ENCODE data around the gene GPC6.

The GPC6 gene

GRCh38 chr13:94268661-94269060, 1042.1 kb downstream of the GPC6 start:
- no peaks in the 10 kb centered on the region for H3K27me3 ChIP-seq (ENCODE audit: control insufficient read depth in 1 of 2, insufficient read depth in 2 of 2, low read length in 2 of 2)
- no peak overlapping the region for H3K9ac ChIP-seq (ENCODE audit: low read length in 2 of 2)
- H3K36me3 ChIP-seq (ENCODE audit: control insufficient read depth in 2 of 2, insufficient read depth in 2 of 2, low read length in 2 of 2) = no peaks in the 10 kb centered on the region
- no peak overlapping the region for H3K27ac ChIP-seq (ENCODE audit: low read length)
- H3K4me1 ChIP-seq (ENCODE audit: control insufficient read depth, insufficient read depth, low read length) = no peaks in the 10 kb centered on the region
- H3K9me3 ChIP-seq (ENCODE audit: control insufficient read depth in 2 of 2, low read length in 2 of 2) = no peaks in the 10 kb centered on the region
- no peak overlapping the region for H3K4me3 ChIP-seq (ENCODE audit: low read length in 2 of 2)

DNA sequence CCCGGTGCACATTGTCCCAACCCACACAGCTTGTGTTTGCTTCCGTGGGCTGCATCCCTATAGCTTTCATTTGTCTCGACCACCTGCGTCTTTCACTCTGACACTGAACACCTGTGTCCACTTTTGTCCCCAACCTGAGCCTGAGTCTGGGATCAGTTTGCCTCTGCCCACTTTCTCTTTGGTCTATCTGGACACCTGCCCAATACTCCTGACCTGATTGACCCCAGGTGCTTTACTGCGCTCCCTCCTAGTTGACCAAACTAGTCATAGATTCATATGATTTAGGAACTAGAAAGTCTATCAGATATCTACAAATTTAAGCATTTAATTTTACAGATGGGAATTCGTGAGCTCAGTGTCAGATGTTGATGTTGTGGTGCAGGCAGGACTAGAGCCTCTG, 1043.0 kb downstream of the GPC6 start:
- H3K4me1 ChIP-seq (ENCODE audit: control insufficient read depth, insufficient read depth, low read length) = no peaks in the 10 kb centered on the region
- H3K36me3 ChIP-seq (ENCODE audit: control insufficient read depth in 2 of 2, insufficient read depth in 2 of 2, low read length in 2 of 2) = no peaks in the 10 kb centered on the region
- H3K4me3 ChIP-seq (ENCODE audit: low read length in 2 of 2) = no peak overlapping the region
- H3K27me3 ChIP-seq (ENCODE audit: control insufficient read depth in 1 of 2, insufficient read depth in 2 of 2, low read length in 2 of 2) = no peaks in the 10 kb centered on the region
- H3K9me3 ChIP-seq (ENCODE audit: control insufficient read depth in 2 of 2, low read length in 2 of 2) = no peaks in the 10 kb centered on the region
- H3K27ac ChIP-seq (ENCODE audit: low read length) = no peak overlapping the region
- no peak overlapping the region for H3K9ac ChIP-seq (ENCODE audit: low read length in 2 of 2)

DNA sequence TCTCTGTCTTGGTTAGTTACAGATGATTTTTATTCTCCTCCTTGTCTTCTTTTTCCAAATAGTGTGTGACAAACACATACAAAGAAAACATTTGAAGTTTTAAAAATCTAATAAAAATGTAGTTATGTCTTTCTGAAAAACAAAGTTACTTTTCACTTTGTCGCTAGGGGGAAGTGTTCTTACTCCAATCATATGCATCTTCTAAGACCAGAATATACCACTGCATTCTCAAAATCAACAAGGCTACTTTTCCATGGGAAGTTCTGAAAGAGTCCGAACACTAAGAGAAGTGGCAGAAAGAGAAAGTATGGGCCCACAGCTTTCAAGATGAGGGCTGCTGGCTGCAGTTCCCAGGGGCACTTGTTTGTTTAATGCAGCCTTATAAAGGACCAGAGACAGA, 1043.9 kb downstream of the GPC6 start:
- H3K9me3 ChIP-seq (ENCODE audit: control insufficient read depth in 2 of 2, low read length in 2 of 2) = no peaks in the 10 kb centered on the region
- no peaks in the 10 kb centered on the region for H3K27me3 ChIP-seq (ENCODE audit: control insufficient read depth in 1 of 2, insufficient read depth in 2 of 2, low read length in 2 of 2)
- H3K4me3 ChIP-seq (ENCODE audit: low read length in 2 of 2) = no peak overlapping the region
- no peaks in the 10 kb centered on the region for H3K36me3 ChIP-seq (ENCODE audit: control insufficient read depth in 2 of 2, insufficient read depth in 2 of 2, low read length in 2 of 2)
- no peak overlapping the region for H3K27ac ChIP-seq (ENCODE audit: low read length)
- no peaks in the 10 kb centered on the region for H3K4me1 ChIP-seq (ENCODE audit: control insufficient read depth, insufficient read depth, low read length)
- H3K9ac ChIP-seq (ENCODE audit: low read length in 2 of 2) = no peak overlapping the region

- no peak overlapping the region for H3K9ac ChIP-seq (ENCODE audit: low read length in 2 of 2)
- no peak overlapping the region for H3K4me3 ChIP-seq (ENCODE audit: low read length in 2 of 2)
- no peaks in the 10 kb centered on the region for H3K27me3 ChIP-seq (ENCODE audit: control insufficient read depth in 1 of 2, insufficient read depth in 2 of 2, low read length in 2 of 2)
- no peaks in the 10 kb centered on the region for H3K9me3 ChIP-seq (ENCODE audit: control insufficient read depth in 2 of 2, low read length in 2 of 2)
- no peaks in the 10 kb centered on the region for H3K4me1 ChIP-seq (ENCODE audit: control insufficient read depth, insufficient read depth, low read length)
- no peak overlapping the region for H3K27ac ChIP-seq (ENCODE audit: low read length)
- H3K36me3 ChIP-seq (ENCODE audit: control insufficient read depth in 2 of 2, insufficient read depth in 2 of 2, low read length in 2 of 2) = no peaks in the 10 kb centered on the region
Measured at GRCh38 chr13:94272038-94272437, 1045.4 kb downstream of the GPC6 start.

DNA sequence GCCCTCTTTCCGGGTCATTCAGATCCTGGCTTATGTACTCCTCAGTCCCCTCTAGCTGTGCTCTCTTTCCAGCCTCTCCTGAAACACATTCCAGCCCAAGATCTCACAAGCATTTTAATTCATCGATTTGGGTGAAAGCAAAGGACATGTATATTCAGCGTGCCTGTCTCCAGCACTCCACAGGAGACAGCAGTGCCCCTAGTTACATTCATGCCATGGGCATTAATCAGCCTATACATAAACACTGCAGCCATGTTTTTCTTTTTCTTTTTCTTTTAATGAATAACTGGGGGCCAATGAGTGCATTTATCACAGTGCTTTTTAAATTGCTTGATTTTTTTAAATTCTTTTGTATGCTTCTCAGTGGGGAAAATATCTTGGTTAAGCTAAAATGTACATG, 1053.7 kb downstream of the GPC6 start:
- Histone ChIP-seq H3K4me1 (ENCODE audit: control insufficient read depth, insufficient read depth, low read length) (no peaks in the 10 kb centered on the region), H3K9me3 (ENCODE audit: control insufficient read depth in 2 of 2, low read length in 2 of 2) (peaks cover 0 to 2% of the 10 kb centered on the region in 2 donors), H3K36me3 (ENCODE audit: control insufficient read depth in 2 of 2, insufficient read depth in 2 of 2, low read length in 2 of 2) (no peaks in the 10 kb centered on the region), H3K27me3 (ENCODE audit: control insufficient read depth in 1 of 2, insufficient read depth in 2 of 2, low read length in 2 of 2) (no peaks in the 10 kb centered on the region), H3K9ac (ENCODE audit: low read length in 2 of 2) (no peak overlapping the region), H3K27ac (ENCODE audit: low read length) (no peak overlapping the region), H3K4me3 (ENCODE audit: low read length in 2 of 2) (no peak overlapping the region)

- Histone ChIP-seq H3K4me3 (ENCODE audit: low read length in 2 of 2) (no peak overlapping the region), H3K4me1 (ENCODE audit: control insufficient read depth, insufficient read depth, low read length) (no peaks in the 10 kb centered on the region), H3K36me3 (ENCODE audit: control insufficient read depth in 2 of 2, insufficient read depth in 2 of 2, low read length in 2 of 2) (no peaks in the 10 kb centered on the region), H3K9me3 (ENCODE audit: control insufficient read depth in 2 of 2, low read length in 2 of 2) (peaks cover 0 to 2% of the 10 kb centered on the region in 2 donors), H3K9ac (ENCODE audit: low read length in 2 of 2) (no peak overlapping the region), H3K27me3 (ENCODE audit: control insufficient read depth in 1 of 2, insufficient read depth in 2 of 2, low read length in 2 of 2) (no peaks in the 10 kb centered on the region), H3K27ac (ENCODE audit: low read length) (no peak overlapping the region)
Measured at GRCh38 chr13:94280845-94281244, 1054.2 kb downstream of the GPC6 start.

GRCh38 chr13:94286581-94286980, 1060.0 kb downstream of the GPC6 start:
- Histone ChIP-seq H3K9me3 (ENCODE audit: control insufficient read depth in 2 of 2, low read length in 2 of 2) (no peaks in the 10 kb centered on the region), H3K36me3 (ENCODE audit: control insufficient read depth in 2 of 2, insufficient read depth in 2 of 2, low read length in 2 of 2) (no peaks in the 10 kb centered on the region), H3K27me3 (ENCODE audit: control insufficient read depth in 1 of 2, insufficient read depth in 2 of 2, low read length in 2 of 2) (no peaks in the 10 kb centered on the region), H3K4me1 (ENCODE audit: control insufficient read depth, insufficient read depth, low read length) (no peaks in the 10 kb centered on the region), H3K9ac (ENCODE audit: low read length in 2 of 2) (no peak overlapping the region), H3K27ac (ENCODE audit: low read length) (no peak overlapping the region), H3K4me3 (ENCODE audit: low read length in 2 of 2) (no peak overlapping the region)

DNA sequence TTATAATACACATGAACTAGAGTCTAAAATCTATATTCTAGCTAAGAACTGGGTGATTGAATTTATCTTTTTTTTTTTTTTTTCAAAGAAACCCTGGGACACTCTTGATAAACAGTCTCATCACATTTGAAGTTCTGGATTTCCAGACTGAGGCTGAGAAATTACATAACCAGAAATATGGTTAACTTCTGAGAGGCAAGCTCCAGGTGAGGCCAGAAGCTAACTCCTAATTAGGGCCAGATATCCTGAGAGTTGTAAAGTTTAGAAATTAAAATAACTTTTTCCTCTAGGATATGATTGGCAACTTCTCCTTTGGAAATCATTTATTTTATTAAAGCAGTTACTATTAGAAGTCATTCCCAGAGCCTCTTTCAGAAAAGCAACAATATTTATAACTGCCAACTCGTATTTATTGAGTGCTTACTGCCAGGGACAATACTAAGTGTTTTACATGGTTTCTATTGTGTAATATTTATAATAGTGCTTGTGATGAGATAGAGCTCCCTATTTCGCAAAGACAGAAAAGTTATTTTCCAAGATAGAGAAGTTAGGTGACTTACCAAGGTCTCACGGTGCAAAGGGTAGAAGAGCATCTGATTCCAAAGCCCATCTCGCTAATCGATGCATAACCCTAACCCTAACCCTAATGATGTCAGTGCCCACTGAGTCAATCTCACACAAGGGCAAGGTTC, 1065.2 kb downstream of the GPC6 start:
- Histone ChIP-seq H3K9ac (ENCODE audit: low read length in 2 of 2) (no peak overlapping the region), H3K27me3 (ENCODE audit: control insufficient read depth in 1 of 2, insufficient read depth in 2 of 2, low read length in 2 of 2) (no peaks in the 10 kb centered on the region), H3K9me3 (ENCODE audit: control insufficient read depth in 2 of 2, low read length in 2 of 2) (no peaks in the 10 kb centered on the region)

GRCh38 chr13:94292323-94292640, 1065.7 kb downstream of the GPC6 start:
- Histone ChIP-seq H3K4me3 (ENCODE audit: low read length in 2 of 2) (no peak overlapping the region), H3K27ac (ENCODE audit: low read length) (no peak overlapping the region), H3K36me3 (ENCODE audit: control insufficient read depth in 2 of 2, insufficient read depth in 2 of 2, low read length in 2 of 2) (no peaks in the 10 kb centered on the region), H3K9me3 (ENCODE audit: control insufficient read depth in 2 of 2, low read length in 2 of 2) (no peaks in the 10 kb centered on the region), H3K27me3 (ENCODE audit: control insufficient read depth in 1 of 2, insufficient read depth in 2 of 2, low read length in 2 of 2) (no peaks in the 10 kb centered on the region), H3K9ac (ENCODE audit: low read length in 2 of 2) (no peak overlapping the region), H3K4me1 (ENCODE audit: control insufficient read depth, insufficient read depth, low read length) (no peaks in the 10 kb centered on the region)

More for the DNA sequence above, 1065.2 kb downstream of the GPC6 start:
- Histone ChIP-seq H3K36me3 (ENCODE audit: control insufficient read depth in 2 of 2, insufficient read depth in 2 of 2, low read length in 2 of 2) (no peaks in the 10 kb centered on the region), H3K4me3 (ENCODE audit: low read length in 2 of 2) (no peak overlapping the region), H3K27ac (ENCODE audit: low read length) (no peak overlapping the region), H3K4me1 (ENCODE audit: control insufficient read depth, insufficient read depth, low read length) (no peaks in the 10 kb centered on the region)

DNA sequence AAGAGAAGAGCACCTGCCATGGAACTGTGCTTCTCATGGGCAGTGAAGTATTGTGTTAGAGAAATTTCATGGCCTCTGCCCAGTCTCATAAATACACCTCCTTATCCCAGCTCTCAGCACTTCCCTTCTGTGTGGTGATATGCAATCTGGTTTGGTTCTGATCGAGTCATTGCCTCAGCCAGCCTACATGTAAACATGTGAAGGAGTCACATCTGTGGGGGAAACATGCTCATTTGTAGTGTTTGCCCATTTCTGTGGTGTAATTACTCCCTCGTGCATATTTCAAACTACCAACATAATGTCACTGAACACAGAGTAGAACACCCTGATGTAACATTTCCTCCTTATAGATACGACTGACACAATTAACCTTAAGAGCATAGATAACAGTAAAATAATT, 1069.9 kb downstream of the GPC6 start:
- H3K9ac ChIP-seq (ENCODE audit: low read length in 2 of 2) = no peak overlapping the region
- no peaks in the 10 kb centered on the region for H3K9me3 ChIP-seq (ENCODE audit: control insufficient read depth in 2 of 2, low read length in 2 of 2)
- H3K27ac ChIP-seq (ENCODE audit: low read length) = no peak overlapping the region
- no peaks in the 10 kb centered on the region for H3K36me3 ChIP-seq (ENCODE audit: control insufficient read depth in 2 of 2, insufficient read depth in 2 of 2, low read length in 2 of 2)
- H3K4me3 ChIP-seq (ENCODE audit: low read length in 2 of 2) = no peak overlapping the region
- H3K4me1 ChIP-seq (ENCODE audit: control insufficient read depth, insufficient read depth, low read length) = no peaks in the 10 kb centered on the region
- H3K27me3 ChIP-seq (ENCODE audit: control insufficient read depth in 1 of 2, insufficient read depth in 2 of 2, low read length in 2 of 2) = no peaks in the 10 kb centered on the region

DNA sequence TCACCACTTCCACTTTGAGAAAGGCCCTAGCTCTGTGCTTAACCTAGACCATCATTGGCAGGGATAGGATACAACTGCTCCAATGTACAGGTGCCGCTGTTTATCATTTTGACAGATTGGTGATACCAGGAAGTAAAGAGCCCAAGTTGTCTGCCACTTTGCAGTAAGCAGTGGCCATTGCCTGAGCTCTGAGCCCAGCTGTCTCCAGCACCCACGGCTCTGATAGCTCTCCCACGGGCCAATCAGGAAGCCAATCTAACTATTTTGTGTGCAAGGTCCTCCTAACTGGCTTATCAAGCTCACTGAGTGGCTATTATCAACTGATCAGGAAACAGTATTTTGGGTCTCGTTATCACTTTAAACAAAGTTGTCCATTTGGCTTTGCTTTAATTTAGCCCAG, 1071.7 kb downstream of the GPC6 start:
- Histone ChIP-seq H3K27ac (ENCODE audit: low read length) (no peak overlapping the region), H3K4me3 (ENCODE audit: low read length in 2 of 2) (no peak overlapping the region), H3K9ac (ENCODE audit: low read length in 2 of 2) (no peak overlapping the region), H3K9me3 (ENCODE audit: control insufficient read depth in 2 of 2, low read length in 2 of 2) (no peaks in the 10 kb centered on the region), H3K4me1 (ENCODE audit: control insufficient read depth, insufficient read depth, low read length) (no peaks in the 10 kb centered on the region), H3K36me3 (ENCODE audit: control insufficient read depth in 2 of 2, insufficient read depth in 2 of 2, low read length in 2 of 2) (no peaks in the 10 kb centered on the region), H3K27me3 (ENCODE audit: control insufficient read depth in 1 of 2, insufficient read depth in 2 of 2, low read length in 2 of 2) (no peaks in the 10 kb centered on the region)
